Raji (cell line): ENCODE data around the gene COL8A1.

Source experiments
- POLR2A ChIP-seq: IDR thresholded peaks from 2 replicates; pipeline ENCODE4 v1.6.1; 2011; ENCODE audit warnings: low read depth, low read length, control low read depth; ENCODE audit not compliant: insufficient read depth

Gene COL8A1

GRCh38 chr3:99751649-99752048 is 113.3 kb downstream of the COL8A1 start:
- TF ChIP-seq POLR2A: no peak

- no peak for TF ChIP-seq POLR2A
Observed at GRCh38 chr3:99753268-99753975, 115.0 kb downstream of the COL8A1 start.

GRCh38 chr3:99755831-99756230 is 117.4 kb downstream of the COL8A1 start:
- TF ChIP-seq POLR2A: no peak

- TF ChIP-seq POLR2A: no peak
Observed at GRCh38 chr3:99757966-99758365, 119.6 kb downstream of the COL8A1 start.

GRCh38 chr3:99758502-99759177 is 120.2 kb downstream of the COL8A1 start:
- no peak for TF ChIP-seq POLR2A

- no peak for TF ChIP-seq POLR2A
Observed at GRCh38 chr3:99760031-99760430, 121.6 kb downstream of the COL8A1 start.

GRCh38 chr3:99760629-99761028 is 122.2 kb downstream of the COL8A1 start:
- TF ChIP-seq POLR2A: no peak

GRCh38 chr3:99761415-99762165 is 123.2 kb downstream of the COL8A1 start:
- TF ChIP-seq POLR2A: no peak

GRCh38 chr3:99762901-99763300 is 124.5 kb downstream of the COL8A1 start:
- no peak for TF ChIP-seq POLR2A

GRCh38 chr3:99764377-99764776 is 126.0 kb downstream of the COL8A1 start:
- no peak for TF ChIP-seq POLR2A

GRCh38 chr3:99765042-99765942 is 126.9 kb downstream of the COL8A1 start:
- no peak for TF ChIP-seq POLR2A

- no peak for TF ChIP-seq POLR2A
Observed at GRCh38 chr3:99767291-99767690, 128.9 kb downstream of the COL8A1 start.

- no peak for TF ChIP-seq POLR2A
Observed at GRCh38 chr3:99768126-99768525, 129.7 kb downstream of the COL8A1 start.

- no peak for TF ChIP-seq POLR2A
Observed at GRCh38 chr3:99768808-99769501, 130.6 kb downstream of the COL8A1 start.
